IMR-90 (cell line): ENCODE results near the gene FAM170A.

Source experiments
- BHLHE40 ChIP-seq: fragments of 150-350 bp; IDR thresholded peaks from 2 replicates; pipeline ENCODE4 v1.6.1; 2016; ENCODE audit warnings: mild to moderate bottlenecking, low read depth, low read length
- CEBPB ChIP-seq: IDR thresholded peaks from 2 replicates; pipeline ENCODE4 v1.6.1; 2012; ENCODE audit warnings: low read depth, low read length, improper control_type of control experiment
- CHD1 ChIP-seq: IDR thresholded peaks from 2 replicates; pipeline ENCODE4 v1.6.1; 2012; ENCODE audit warnings: low read depth, low read length, improper control_type of control experiment
- MAFK ChIP-seq: IDR thresholded peaks from 2 replicates; pipeline ENCODE4 v1.6.1; 2012; ENCODE audit warnings: low read depth, low read length, improper control_type of control experiment
- MAZ ChIP-seq: IDR thresholded peaks from 2 replicates; pipeline ENCODE4 v1.6.1; 2012; ENCODE audit warnings: low read depth, mild to moderate bottlenecking, low read length, improper control_type of control experiment, moderate library complexity, borderline replicate concordance
- POLR2A ChIP-seq: IDR thresholded peaks from 2 replicates; pipeline ENCODE4 v1.6.1; 2012; ENCODE audit warnings: mild to moderate bottlenecking, low read depth, low read length
- RAD21 ChIP-seq: IDR thresholded peaks from 2 replicates; pipeline ENCODE4 v1.6.1; 2012; ENCODE audit warnings: low read length, improper control_type of control experiment
- RCOR1 ChIP-seq: IDR thresholded peaks from 2 replicates; pipeline ENCODE4 v1.6.1; 2012; ENCODE audit warnings: mild to moderate bottlenecking, low read length, improper control_type of control experiment; ENCODE audit not compliant: insufficient replicate concordance
- RFX5 ChIP-seq: IDR thresholded peaks from 2 replicates; pipeline ENCODE4 v1.8.0; 2012; ENCODE audit warnings: low read depth, mild to moderate bottlenecking, low read length, moderate library complexity
- SMC3 ChIP-seq: fragments of 150-350 bp; IDR thresholded peaks from 2 replicates; pipeline ENCODE4 v1.6.1; 2016; ENCODE audit warnings: low read depth, mild to moderate bottlenecking, antibody characterized with exemption, low read length, moderate library complexity
- TF ChIP-seq, protein P1 (sequence below): conservative IDR thresholded peaks from 2 replicates; pipeline ENCODE4 v1.5.1; 2012; ENCODE audit warnings: mild to moderate bottlenecking, low read depth, low read length, improper control_type of control experiment
- TF ChIP-seq, protein P2 (sequence below): fragments of 150-350 bp; IDR thresholded peaks from 2 replicates; pipeline ENCODE4 v1.6.1; 2017; ENCODE audit warnings: mild to moderate bottlenecking, antibody characterized with exemption, low read length, low read depth
- TF ChIP-seq, protein P3 (sequence below): fragments of 150-350 bp; IDR thresholded peaks from 2 replicates; pipeline ENCODE4 v1.6.1; 2016; ENCODE audit warnings: low read depth, mild to moderate bottlenecking, low read length, moderate library complexity, borderline replicate concordance

DNA sequence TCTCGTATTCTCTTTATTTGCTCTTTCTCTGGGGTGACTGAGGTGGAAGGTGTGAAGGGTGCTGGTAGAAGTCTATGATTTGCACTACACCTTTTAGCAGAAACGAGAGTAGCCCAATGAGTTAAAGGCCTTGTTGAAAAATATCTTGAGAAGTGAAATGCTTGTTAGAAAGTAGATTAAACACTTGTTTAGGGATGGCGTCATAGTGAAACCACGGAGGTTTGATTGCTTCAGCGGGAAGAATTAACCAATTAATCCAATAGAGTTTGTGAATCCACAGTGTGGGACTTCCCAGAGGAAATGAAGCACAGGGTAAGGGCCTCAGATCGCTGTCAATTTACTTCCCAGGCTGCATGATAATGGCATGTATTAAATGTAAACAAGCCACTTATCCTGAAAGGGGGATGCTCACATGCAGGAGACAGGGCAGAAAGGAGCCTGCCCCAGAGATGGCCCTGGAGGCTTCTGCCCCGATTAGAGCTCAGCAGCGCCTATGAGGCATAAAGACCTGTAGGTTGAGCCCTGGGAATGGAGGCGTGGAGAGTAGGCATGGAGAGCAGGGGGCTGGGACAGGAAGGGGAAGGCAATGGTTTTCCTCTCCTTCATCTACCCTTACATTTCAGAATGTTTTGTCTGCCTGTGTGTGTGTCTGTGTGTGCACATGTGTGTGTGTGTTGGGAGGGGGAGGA lies 1.5 kb downstream of the FAM170A start:
- TF ChIP-seq CHD1: no peak
- no peak for TF ChIP-seq POLR2A
- TF ChIP-seq MAZ: no peak
- TF ChIP-seq, protein P1, sequence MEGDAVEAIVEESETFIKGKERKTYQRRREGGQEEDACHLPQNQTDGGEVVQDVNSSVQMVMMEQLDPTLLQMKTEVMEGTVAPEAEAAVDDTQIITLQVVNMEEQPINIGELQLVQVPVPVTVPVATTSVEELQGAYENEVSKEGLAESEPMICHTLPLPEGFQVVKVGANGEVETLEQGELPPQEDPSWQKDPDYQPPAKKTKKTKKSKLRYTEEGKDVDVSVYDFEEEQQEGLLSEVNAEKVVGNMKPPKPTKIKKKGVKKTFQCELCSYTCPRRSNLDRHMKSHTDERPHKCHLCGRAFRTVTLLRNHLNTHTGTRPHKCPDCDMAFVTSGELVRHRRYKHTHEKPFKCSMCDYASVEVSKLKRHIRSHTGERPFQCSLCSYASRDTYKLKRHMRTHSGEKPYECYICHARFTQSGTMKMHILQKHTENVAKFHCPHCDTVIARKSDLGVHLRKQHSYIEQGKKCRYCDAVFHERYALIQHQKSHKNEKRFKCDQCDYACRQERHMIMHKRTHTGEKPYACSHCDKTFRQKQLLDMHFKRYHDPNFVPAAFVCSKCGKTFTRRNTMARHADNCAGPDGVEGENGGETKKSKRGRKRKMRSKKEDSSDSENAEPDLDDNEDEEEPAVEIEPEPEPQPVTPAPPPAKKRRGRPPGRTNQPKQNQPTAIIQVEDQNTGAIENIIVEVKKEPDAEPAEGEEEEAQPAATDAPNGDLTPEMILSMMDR: no peak
- no peak for TF ChIP-seq RAD21
- TF ChIP-seq, protein P2, sequence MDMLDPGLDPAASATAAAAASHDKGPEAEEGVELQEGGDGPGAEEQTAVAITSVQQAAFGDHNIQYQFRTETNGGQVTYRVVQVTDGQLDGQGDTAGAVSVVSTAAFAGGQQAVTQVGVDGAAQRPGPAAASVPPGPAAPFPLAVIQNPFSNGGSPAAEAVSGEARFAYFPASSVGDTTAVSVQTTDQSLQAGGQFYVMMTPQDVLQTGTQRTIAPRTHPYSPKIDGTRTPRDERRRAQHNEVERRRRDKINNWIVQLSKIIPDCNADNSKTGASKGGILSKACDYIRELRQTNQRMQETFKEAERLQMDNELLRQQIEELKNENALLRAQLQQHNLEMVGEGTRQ: no peak
- no peak for TF ChIP-seq RCOR1
- no peak for TF ChIP-seq RFX5
- TF ChIP-seq, protein P3, sequence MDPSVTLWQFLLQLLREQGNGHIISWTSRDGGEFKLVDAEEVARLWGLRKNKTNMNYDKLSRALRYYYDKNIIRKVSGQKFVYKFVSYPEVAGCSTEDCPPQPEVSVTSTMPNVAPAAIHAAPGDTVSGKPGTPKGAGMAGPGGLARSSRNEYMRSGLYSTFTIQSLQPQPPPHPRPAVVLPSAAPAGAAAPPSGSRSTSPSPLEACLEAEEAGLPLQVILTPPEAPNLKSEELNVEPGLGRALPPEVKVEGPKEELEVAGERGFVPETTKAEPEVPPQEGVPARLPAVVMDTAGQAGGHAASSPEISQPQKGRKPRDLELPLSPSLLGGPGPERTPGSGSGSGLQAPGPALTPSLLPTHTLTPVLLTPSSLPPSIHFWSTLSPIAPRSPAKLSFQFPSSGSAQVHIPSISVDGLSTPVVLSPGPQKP: no peak
- TF ChIP-seq CEBPB: no peak
- no peak for TF ChIP-seq SMC3
- no peak for TF ChIP-seq MAFK
- TF ChIP-seq BHLHE40: no peak
